SK-MEL-5 (cell line): ENCODE measurements around the gene SMARCA4. TPM values are rescaled to one million over a fixed set of nuclear protein-coding genes. Genes with fewer than 3 reads are reported as not detected.
"Not testable (repeated sequence)": the region's sequence is repeated elsewhere in the genome, so short reads cannot be mapped to it uniquely, and the experiment has no call there.

ENCODE experiments used
- DNase-seq: peaks from one replicate; pipeline ENCODE4 v3.0.0-alpha.2; 2016; ENCODE audit warnings: low read depth, low spot score
- in situ Hi-C: cut with HindIII; loops from 2 replicates; pipeline ENCODE4 v1.10.0; 2016; ENCODE audit warnings: low sequenced_read_pairs, high pct_unique_total_duplicates, low pct_unique_long_range_greater_than_20kb
- total RNA-seq: library from RNA; depleted of rRNA; stranded (reverse); fragments of >200 nt; shearing (Covaris generic); gene quantifications from 2 replicates; pipeline ENCODE4 v1.2.3, GENCODE V29; 2014

The SMARCA4 gene
- total RNA-seq, 1 experiment from 2014 or later = 5.8 TPM

DNA sequence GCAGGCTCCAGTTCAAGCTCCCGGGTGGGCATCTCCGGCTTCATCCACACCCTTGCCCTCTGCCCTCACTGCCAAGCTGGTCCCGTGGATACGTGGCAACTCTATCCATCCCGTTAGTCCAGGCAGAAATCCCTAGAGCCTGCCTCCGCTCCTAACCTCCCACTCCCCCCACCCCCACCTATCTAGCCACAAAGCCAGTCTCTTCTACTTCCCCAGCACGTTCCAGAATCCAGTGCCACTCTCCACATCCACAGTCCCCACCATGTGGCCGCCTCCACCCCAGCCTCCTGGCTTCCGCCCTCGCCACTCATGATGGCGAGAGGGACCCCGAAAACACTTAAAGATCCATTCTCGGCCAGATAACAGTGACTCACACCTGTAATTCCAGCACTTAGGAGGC lies 36.2 kb upstream of the SMARCA4 start:
- in situ Hi-C loops = no loop called here
- no peak for DNase-seq

- no peak for DNase-seq
- in situ Hi-C loops = no loop called here
Measured at GRCh38 chr19:10927730-10928562, 32.9 kb upstream of the SMARCA4 start.

DNA sequence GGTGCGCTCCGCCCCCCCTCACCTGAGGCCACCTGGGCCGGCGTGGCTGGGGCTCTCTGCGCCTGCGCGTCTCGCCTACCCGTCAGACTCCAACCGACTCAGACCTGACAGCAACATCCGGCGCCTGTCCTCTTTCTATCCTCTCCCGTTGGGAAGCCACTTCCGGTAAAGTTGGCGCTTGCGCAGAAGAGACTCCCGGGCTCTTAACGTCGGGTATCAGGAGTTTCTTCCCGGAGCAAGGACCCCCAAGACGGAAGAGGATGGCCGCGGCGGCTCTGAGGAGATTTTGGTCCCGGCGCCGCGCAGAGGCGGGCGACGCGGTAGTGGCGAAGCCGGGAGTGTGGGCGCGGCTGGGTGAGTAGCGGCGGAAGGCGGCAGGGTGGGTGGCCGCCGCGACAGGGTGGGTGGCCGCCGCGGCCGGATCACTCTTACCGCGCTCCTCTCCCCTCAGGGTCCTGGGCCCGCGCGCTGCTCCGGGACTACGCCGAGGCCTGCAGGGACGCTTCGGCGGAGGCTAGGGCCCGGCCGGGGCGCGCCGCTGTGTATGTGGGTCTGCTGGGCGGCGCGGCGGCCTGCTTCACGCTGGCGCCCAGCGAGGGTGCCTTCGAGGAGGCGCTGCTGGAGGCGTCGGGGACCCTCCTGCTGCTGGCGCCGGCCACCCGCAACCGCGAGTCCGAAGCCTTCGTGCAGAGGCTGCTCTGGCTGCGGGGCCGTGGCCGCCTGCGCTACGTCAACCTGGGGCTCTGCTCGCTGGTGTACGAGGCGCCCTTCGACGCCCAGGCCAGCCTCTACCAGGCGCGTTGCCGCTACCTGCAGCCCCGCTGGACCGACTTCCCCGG lies 32.0 kb upstream of the SMARCA4 start, which contains the start of the genes TIMM29 and YIPF2:
TSS of gene TIMM29 (plus strand) at position 249 of the 839 bp plus-strand sequence. CDS start at position 261, 12 bp downstream.
TSS of gene YIPF2 (minus strand) at position 77 of the 839 bp plus-strand sequence. CDS start 229 bp downstream, outside the sequence.
- in situ Hi-C loops = no loop called here
- peak; percentile 98 for DNase-seq

GRCh38 chr19:10929402-10929794 lies 31.4 kb upstream of the SMARCA4 start:
- in situ Hi-C loops = no loop called here
- no peak for DNase-seq

DNA sequence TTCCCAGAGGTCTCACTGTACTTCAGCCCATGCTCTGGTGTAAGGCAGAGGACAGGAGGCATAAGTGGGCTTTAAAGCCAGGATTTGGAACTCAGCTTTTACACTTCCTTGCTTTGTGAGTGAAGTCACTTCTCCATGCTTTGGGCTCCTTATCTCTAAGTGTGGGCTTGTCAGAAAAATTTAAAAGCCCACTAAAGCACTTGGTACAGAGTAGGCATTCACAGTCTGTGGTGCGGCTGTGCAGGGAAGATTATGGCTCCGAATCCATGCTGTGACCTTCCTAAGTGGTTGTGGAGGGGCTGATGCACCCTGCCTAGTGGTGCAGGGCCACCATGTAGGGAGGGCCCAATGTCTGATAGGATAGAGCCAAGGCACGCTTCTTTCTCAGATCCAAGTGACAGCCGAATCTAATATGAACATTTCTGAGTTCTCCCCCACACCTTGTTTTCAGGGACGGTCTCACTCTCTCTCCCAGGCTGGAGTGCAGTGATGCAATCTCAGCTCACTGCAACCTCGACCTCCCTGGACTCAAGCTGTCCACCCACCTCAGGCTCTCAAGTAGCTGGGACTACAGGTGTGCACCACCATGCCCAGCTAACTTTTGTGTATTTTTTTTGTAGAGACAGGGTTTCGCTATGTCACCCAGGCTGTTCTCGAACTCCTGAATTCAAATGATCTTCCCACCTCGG lies 25.3 kb upstream of the SMARCA4 start:
- in situ Hi-C loops = no loop called here

DNA sequence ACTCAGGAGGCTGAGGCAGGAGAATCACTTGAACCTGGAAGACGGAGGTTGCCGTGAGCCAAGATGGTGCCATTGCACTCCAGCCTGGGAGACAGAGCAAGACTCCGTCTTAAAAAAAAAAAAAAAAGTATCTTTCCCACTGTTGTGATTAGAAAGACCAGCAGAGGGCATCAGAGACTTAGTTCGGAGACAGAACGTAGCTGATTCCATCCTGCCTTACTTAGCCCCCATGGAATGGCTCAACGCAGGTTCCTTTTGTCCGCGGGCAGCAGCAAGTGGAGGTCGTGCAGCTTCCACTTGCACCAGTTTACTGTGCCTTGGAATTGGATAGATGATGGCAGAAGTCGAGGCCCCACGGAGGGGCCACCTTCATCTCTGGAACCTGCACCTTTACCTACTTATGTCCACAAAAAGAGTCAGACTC lies 24.2 kb upstream of the SMARCA4 start:
- in situ Hi-C loops = no loop called here
- DNase-seq = peak; percentile 82

More for the DNA sequence above, 25.3 kb upstream of the SMARCA4 start:
- no peak for DNase-seq

DNA sequence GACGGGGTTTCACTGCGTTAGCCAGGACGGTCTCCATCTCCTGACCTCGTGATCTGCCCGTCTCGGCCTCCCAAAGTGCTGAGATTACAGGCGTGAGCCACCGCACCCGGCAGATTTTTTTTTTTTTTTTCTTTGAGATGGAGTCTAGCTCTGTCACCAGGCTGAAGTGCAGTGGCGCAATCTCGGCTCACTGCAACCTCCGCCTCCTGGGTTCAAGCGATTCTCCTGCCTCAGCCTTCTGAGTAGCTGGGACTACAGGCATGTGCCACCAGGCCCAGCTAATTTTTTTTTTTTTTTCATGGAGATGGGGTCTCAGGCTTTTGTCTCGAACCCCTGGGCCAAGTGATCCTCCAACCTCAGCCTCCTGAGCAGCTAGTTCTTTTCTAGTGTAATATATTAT lies 19.2 kb upstream of the SMARCA4 start:
- in situ Hi-C loops = not testable (repeated sequence)

GRCh38 chr19:10943412-10943811 lies 17.4 kb upstream of the SMARCA4 start:
- in situ Hi-C loops, DNase-seq: not testable (repeated sequence)

More for the DNA sequence above, 19.2 kb upstream of the SMARCA4 start:
- DNase-seq = not testable (repeated sequence)

GRCh38 chr19:10945264-10945663 lies 15.6 kb upstream of the SMARCA4 start:
- in situ Hi-C loops = no loop called here
- no peak for DNase-seq

DNA sequence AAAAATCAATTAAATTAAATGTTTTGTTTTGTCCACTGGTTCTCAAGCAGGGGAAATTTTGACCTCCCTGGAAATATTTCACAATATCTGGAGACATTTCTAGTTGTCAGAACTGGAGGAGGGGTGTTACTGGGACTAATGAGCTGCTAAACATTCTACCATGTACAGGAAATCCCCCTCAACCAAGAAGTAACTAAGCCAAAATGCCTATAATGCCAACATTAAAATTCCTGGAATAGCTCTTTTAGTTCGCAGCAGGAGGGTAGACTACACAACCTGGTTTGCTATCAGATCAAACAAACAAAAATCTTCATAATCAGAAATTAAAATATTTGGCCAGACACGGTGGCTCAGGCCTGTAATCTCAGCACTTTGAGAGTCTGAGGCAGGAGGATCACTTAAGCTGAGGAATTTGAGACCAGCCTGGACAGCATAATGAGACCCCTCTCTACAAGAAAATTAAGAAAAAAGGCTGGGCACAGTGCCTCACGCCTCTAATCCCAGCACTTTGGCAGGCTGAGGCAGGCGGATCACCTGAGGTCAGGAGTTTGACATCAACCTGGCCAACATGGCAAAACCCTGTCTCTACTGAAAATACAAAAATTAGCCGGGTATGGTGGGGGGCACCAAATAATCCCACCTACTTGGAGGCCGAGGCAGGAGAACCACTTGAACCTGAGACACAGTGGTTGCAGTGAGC lies 13.7 kb upstream of the SMARCA4 start:
- no peak for DNase-seq
- in situ Hi-C loops = no loop called here

DNA sequence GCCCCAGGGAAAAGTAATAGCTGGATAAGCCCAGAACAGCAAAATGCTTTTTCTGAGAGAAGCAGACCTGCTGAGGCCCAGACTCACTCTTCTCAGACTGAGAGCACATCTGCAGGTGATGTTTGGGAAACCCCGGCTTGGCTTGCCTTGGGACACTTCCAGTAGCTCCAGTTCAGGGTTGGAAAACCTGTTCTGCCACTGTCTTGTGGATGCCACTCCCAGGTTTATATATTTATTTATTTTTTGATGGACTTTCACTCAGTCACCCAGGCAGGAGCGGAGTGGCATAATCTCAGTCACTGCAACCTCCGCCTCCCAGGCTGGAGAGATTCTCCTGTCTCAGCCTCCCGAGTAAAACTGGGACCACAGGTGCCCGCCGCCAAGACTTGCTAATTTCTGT lies 8.0 kb upstream of the SMARCA4 start:
- no peak for DNase-seq
- in situ Hi-C loops = no loop called here

DNA sequence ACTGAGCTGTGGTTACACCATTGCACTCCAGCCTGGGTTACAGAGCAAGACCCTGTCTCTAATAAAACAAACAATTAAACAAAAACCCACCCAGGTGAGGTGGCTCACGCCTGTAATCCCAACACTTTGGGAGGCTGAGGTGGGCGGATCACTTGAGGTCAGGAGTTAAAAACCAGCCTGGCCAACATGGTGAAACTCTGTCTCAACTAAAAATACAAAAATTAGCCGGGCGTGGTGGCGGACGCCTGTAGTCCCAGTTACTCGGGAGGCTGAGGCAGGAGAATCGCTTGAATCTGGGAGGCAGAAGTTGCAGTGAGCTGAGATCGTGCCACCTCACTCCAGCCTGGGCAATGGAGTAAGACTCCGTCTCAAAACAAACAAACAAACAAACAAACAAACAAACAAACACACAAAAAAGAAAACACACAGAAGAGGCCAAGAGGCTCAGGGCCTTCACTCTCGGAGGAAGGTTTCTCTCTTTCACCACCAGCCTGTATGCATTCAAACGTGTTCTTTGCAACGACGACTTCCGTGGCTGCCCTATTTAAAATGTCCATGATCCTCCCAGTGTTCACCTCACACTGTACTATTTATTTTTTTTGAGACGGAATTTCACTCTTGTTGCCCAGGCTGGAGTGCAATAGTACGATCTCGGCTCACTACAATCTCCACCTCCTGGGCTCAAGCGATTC lies 1.4 kb upstream of the SMARCA4 start:
- DNase-seq, in situ Hi-C loops: not testable (repeated sequence)

GRCh38 chr19:10961073-10961860 lies 437 bp downstream of the SMARCA4 start:
- in situ Hi-C loops = no loop called here
- DNase-seq = peak; percentile 13

DNA sequence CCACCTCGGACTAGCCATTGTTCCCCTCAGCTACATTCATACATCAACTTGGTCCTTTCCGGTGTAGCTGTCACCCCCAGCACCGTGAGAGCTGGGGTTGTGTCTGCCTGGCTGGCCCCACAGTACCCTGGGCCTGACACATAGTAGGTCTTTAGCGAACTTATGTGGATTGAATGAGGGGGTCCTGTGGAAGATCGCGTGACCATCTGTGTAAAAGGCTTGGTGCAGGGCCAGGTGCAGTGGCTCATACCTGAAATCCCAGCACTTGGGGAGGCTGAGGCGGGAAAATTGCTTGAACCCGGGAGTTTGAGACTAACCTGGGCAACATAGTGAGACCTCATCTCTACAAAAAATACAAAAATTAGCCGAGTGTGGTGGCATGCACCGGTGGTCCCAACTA lies 2.0 kb downstream of the SMARCA4 start:
- in situ Hi-C loops = no loop called here
- DNase-seq = no peak

DNA sequence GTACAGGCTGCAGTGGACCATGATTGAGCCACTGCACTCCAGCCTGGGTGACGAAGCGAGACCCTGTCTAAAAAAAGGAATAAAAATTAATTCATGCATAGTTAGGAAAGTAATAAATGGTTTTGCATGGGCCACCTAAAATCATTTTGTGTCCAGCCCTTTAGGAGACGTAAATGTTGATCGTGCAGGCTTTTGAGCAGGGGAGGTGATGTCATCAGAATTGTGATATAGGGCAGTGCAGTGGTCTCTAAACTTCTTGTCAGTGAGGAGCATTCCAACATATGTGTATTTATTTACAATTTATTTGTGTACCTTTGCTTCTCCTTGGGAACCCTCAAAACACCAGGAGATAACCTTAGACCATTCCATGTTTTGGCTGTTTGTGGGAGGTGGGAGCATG lies 3.0 kb downstream of the SMARCA4 start:
- in situ Hi-C loops = no loop called here
- DNase-seq = no peak

GRCh38 chr19:10964903-10965302 lies 4.1 kb downstream of the SMARCA4 start:
- in situ Hi-C loops = no loop called here
- DNase-seq = no peak
